ENCODE results near the gene EAF1. TPM values are rescaled to one million over a fixed set of nuclear protein-coding genes. Genes with fewer than 3 reads are reported as not detected.
"Not testable (repeated sequence)": the region's sequence is repeated elsewhere in the genome, so short reads cannot be mapped to it uniquely, and the experiment has no call there.

The EAF1 gene
- total and polyA plus RNA-seq, 9 donors: 7.2 to 17.4 (median 14.0) TPM

- H3K27ac ChIP-seq (ENCODE audit: low read length): no peak overlapping the region
- no peaks in the 10 kb centered on the region for H3K9me3 ChIP-seq (replicated peaks; ENCODE audit: control insufficient read depth, low read depth, low read length)
- no peak overlapping the region for H3K4me3 ChIP-seq (ENCODE audit: low read length)
- H3K27me3 ChIP-seq (ENCODE audit: control insufficient read depth, insufficient read depth, low read length): no peaks in the 10 kb centered on the region
- peaks cover 4% of the 10 kb centered on the region for H3K4me1 ChIP-seq (ENCODE audit: control insufficient read depth, insufficient read depth, low read length)
- no peak for DNase-seq
- H3K36me3 ChIP-seq (ENCODE audit: control insufficient read depth, insufficient read depth, low read length): no peaks in the 10 kb centered on the region
- no CpG with 5 or more reads among the region's 3 CpGs for WGBS (ENCODE audit: insufficient coverage)
Observed at GRCh38 chr3:15403965-15404364, 23.4 kb upstream of the EAF1 start.

GRCh38 chr3:15404767-15405166 is 22.6 kb upstream of the EAF1 start:
- H3K36me3 ChIP-seq (ENCODE audit: control insufficient read depth, insufficient read depth, low read length): peaks cover under 1% of the 10 kb centered on the region
- H3K4me3 ChIP-seq (ENCODE audit: low read length): no peak overlapping the region
- peaks cover 4% of the 10 kb centered on the region for H3K4me1 ChIP-seq (ENCODE audit: control insufficient read depth, insufficient read depth, low read length)
- no CpG with 5 or more reads among the region's 1 CpG for WGBS (ENCODE audit: insufficient coverage)
- no peaks in the 10 kb centered on the region for H3K9me3 ChIP-seq (replicated peaks; ENCODE audit: control insufficient read depth, low read depth, low read length)
- no peak overlapping the region for H3K27ac ChIP-seq (ENCODE audit: low read length)
- H3K27me3 ChIP-seq (ENCODE audit: control insufficient read depth, insufficient read depth, low read length): no peaks in the 10 kb centered on the region
- DNase-seq: no peak

GRCh38 chr3:15405448-15406050 is 21.8 kb upstream of the EAF1 start:
- Histone ChIP-seq H3K4me3 (ENCODE audit: low read length) (no peak overlapping the region), H3K9me3 (replicated peaks; ENCODE audit: control insufficient read depth, low read depth, low read length) (no peaks in the 10 kb centered on the region), H3K36me3 (ENCODE audit: control insufficient read depth, insufficient read depth, low read length) (peaks cover 9% of the 10 kb centered on the region), H3K4me1 (ENCODE audit: control insufficient read depth, insufficient read depth, low read length) (peaks cover 4% of the 10 kb centered on the region), H3K27ac (ENCODE audit: low read length) (no peak overlapping the region), H3K27me3 (ENCODE audit: control insufficient read depth, insufficient read depth, low read length) (no peaks in the 10 kb centered on the region)
- no CpG with 5 or more reads among the region's 3 CpGs for WGBS (ENCODE audit: insufficient coverage)
- DNase-seq: peak; percentile 62

- no peaks in the 10 kb centered on the region for H3K27me3 ChIP-seq (ENCODE audit: control insufficient read depth, insufficient read depth, low read length)
- H3K27ac ChIP-seq (ENCODE audit: low read length): no peak overlapping the region
- WGBS (ENCODE audit: insufficient coverage): no CpG with 5 or more reads among the region's 3 CpGs
- no peak for DNase-seq
- peaks cover 32% of the 10 kb centered on the region for H3K36me3 ChIP-seq (ENCODE audit: control insufficient read depth, insufficient read depth, low read length)
- H3K4me3 ChIP-seq (ENCODE audit: low read length): no peak overlapping the region
- H3K9me3 ChIP-seq (replicated peaks; ENCODE audit: control insufficient read depth, low read depth, low read length): no peaks in the 10 kb centered on the region
- H3K4me1 ChIP-seq (ENCODE audit: control insufficient read depth, insufficient read depth, low read length): no peaks in the 10 kb centered on the region
Observed at GRCh38 chr3:15409239-15409638, 18.2 kb upstream of the EAF1 start.

- Histone ChIP-seq H3K36me3 (ENCODE audit: control insufficient read depth, insufficient read depth, low read length) (peaks cover 36% of the 10 kb centered on the region), H3K27me3 (ENCODE audit: control insufficient read depth, insufficient read depth, low read length) (no peaks in the 10 kb centered on the region), H3K9me3 (replicated peaks; ENCODE audit: control insufficient read depth, low read depth, low read length) (no peaks in the 10 kb centered on the region), H3K4me1 (ENCODE audit: control insufficient read depth, insufficient read depth, low read length) (no peaks in the 10 kb centered on the region), H3K4me3 (ENCODE audit: low read length) (no peak overlapping the region), H3K27ac (ENCODE audit: low read length) (no peak overlapping the region)
- no CpG with 5 or more reads among the region's 2 CpGs for WGBS (ENCODE audit: insufficient coverage)
- DNase-seq: no peak
Observed at GRCh38 chr3:15409774-15410173, 17.6 kb upstream of the EAF1 start.

- H3K27ac ChIP-seq (ENCODE audit: low read length); H3K27me3 ChIP-seq (ENCODE audit: control insufficient read depth, insufficient read depth, low read length); H3K4me3 ChIP-seq (ENCODE audit: low read length); DNase-seq; H3K9me3 ChIP-seq (replicated peaks; ENCODE audit: control insufficient read depth, low read depth, low read length); H3K4me1 ChIP-seq (ENCODE audit: control insufficient read depth, insufficient read depth, low read length): not testable (repeated sequence)
- peaks cover 44% of the 10 kb centered on the region for H3K36me3 ChIP-seq (ENCODE audit: control insufficient read depth, insufficient read depth, low read length)
- 100% methylated on average over 4 of the region's 7 CpGs for WGBS (ENCODE audit: insufficient coverage)
Observed at GRCh38 chr3:15410966-15411365, 16.4 kb upstream of the EAF1 start.

GRCh38 chr3:15420871-15421270 is 6.5 kb upstream of the EAF1 start:
- no peaks in the 10 kb centered on the region for H3K9me3 ChIP-seq (replicated peaks; ENCODE audit: control insufficient read depth, low read depth, low read length)
- H3K27me3 ChIP-seq (ENCODE audit: control insufficient read depth, insufficient read depth, low read length): no peaks in the 10 kb centered on the region
- peaks cover 19% of the 10 kb centered on the region for H3K36me3 ChIP-seq (ENCODE audit: control insufficient read depth, insufficient read depth, low read length)
- DNase-seq: no peak
- H3K27ac ChIP-seq (ENCODE audit: low read length): no peak overlapping the region
- WGBS (ENCODE audit: insufficient coverage): no CpG with 5 or more reads among the region's 4 CpGs
- no peak overlapping the region for H3K4me3 ChIP-seq (ENCODE audit: low read length)
- H3K4me1 ChIP-seq (ENCODE audit: control insufficient read depth, insufficient read depth, low read length): no peaks in the 10 kb centered on the region

- H3K27me3 ChIP-seq (ENCODE audit: control insufficient read depth, insufficient read depth, low read length): no peaks in the 10 kb centered on the region
Observed at GRCh38 chr3:15426579-15427118, 749 bp upstream of the EAF1 start.

GRCh38 chr3:15427981-15428380 is 583 bp downstream of the EAF1 start:
- under 1% methylated on average over 11 of the region's 11 CpGs for WGBS (ENCODE audit: insufficient coverage)
- Histone ChIP-seq H3K9me3 (replicated peaks; ENCODE audit: control insufficient read depth, low read depth, low read length) (no peaks in the 10 kb centered on the region), H3K4me1 (ENCODE audit: control insufficient read depth, insufficient read depth, low read length) (peaks cover 19% of the 10 kb centered on the region), H3K4me3 (ENCODE audit: low read length) (peak overlapping the region; percentile 98), H3K36me3 (ENCODE audit: control insufficient read depth, insufficient read depth, low read length) (peaks cover 24% of the 10 kb centered on the region), H3K27me3 (ENCODE audit: control insufficient read depth, insufficient read depth, low read length) (no peaks in the 10 kb centered on the region), H3K27ac (ENCODE audit: low read length) (peak overlapping the region; percentile 11)
- DNase-seq: no peak

More at GRCh38 chr3:15426579-15427118, 749 bp upstream of the EAF1 start:
- Histone ChIP-seq H3K4me1 (ENCODE audit: control insufficient read depth, insufficient read depth, low read length) (peaks cover 19% of the 10 kb centered on the region), H3K36me3 (ENCODE audit: control insufficient read depth, insufficient read depth, low read length) (peaks cover 28% of the 10 kb centered on the region), H3K27ac (ENCODE audit: low read length) (peak overlapping the region; percentile 85), H3K9me3 (replicated peaks; ENCODE audit: control insufficient read depth, low read depth, low read length) (no peaks in the 10 kb centered on the region), H3K4me3 (ENCODE audit: low read length) (peak overlapping the region; percentile 98)
- DNase-seq: no peak
- 45% methylated on average over 13 of the region's 16 CpGs for WGBS (ENCODE audit: insufficient coverage)

- WGBS (ENCODE audit: insufficient coverage): 31% methylated on average over 3 of the region's 9 CpGs
- Histone ChIP-seq H3K36me3 (ENCODE audit: control insufficient read depth, insufficient read depth, low read length) (peaks cover 25% of the 10 kb centered on the region), H3K9me3 (replicated peaks; ENCODE audit: control insufficient read depth, low read depth, low read length) (no peaks in the 10 kb centered on the region), H3K27ac (ENCODE audit: low read length) (no peak overlapping the region), H3K4me3 (ENCODE audit: low read length) (peak overlapping the region; percentile 98), H3K27me3 (ENCODE audit: control insufficient read depth, insufficient read depth, low read length) (no peaks in the 10 kb centered on the region), H3K4me1 (ENCODE audit: control insufficient read depth, insufficient read depth, low read length) (peaks cover 19% of the 10 kb centered on the region)
- DNase-seq: no peak
Observed at GRCh38 chr3:15428539-15428938, 1.1 kb downstream of the EAF1 start.

Data from muscle of leg (tissue), 11 donors.